Urothelium cell line (cell line): ENCODE measurements around the gene ATAD3B.
A peak's percentile ranks its signal among the peaks of the same experiment; 100 is the strongest.
"Not testable (repeated sequence)": the region's sequence is repeated elsewhere in the genome, so short reads cannot be mapped to it uniquely, and the experiment has no call there.

Experiments
- DNase-seq: peaks from one replicate; pipeline ENCODE4 v3.0.0; 2011; ENCODE audit warnings: low spot score, mixed read lengths
- FAIRE-seq: peaks from 2 replicates; lab custom pipeline; 2011; peaks lifted over from hg19 to GRCh38; lab: Jason Lieb, UNC

Gene ATAD3B, protein sequence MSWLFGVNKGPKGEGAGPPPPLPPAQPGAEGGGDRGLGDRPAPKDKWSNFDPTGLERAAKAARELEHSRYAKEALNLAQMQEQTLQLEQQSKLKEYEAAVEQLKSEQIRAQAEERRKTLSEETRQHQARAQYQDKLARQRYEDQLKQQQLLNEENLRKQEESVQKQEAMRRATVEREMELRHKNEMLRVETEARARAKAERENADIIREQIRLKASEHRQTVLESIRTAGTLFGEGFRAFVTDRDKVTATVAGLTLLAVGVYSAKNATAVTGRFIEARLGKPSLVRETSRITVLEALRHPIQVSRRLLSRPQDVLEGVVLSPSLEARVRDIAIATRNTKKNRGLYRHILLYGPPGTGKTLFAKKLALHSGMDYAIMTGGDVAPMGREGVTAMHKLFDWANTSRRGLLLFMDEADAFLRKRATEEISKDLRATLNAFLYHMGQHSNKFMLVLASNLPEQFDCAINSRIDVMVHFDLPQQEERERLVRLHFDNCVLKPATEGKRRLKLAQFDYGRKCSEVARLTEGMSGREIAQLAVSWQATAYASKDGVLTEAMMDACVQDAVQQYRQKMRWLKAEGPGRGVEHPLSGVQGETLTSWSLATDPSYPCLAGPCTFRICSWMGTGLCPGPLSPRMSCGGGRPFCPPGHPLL

DNA sequence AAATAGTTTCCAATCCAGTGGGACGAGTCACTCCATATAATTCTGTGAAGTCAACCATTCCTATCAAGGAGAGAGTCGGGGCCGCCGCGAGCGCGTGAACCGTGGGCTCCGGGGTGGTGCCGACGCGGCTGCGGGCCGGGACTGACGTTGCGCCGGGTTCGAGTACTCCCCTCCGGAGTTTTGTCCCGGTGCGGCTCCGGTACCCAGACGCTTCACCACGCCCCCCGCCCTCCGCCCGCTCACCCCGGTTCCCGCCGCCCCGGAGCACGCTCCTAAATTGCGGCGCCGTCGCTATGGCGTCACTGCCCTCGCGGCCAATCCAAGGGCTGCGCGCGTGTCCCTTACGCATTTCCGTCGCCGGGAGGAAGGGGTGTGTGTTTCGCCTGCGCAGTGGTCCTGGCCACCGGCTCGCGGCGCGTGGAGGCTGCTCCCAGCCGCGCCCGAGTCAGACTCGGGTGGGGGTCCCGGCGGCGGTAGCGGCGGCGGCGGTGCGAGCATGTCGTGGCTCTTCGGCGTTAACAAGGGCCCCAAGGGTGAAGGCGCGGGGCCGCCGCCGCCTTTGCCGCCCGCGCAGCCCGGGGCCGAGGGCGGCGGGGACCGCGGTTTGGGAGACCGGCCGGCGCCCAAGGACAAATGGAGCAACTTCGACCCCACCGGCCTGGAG, at the start of gene ATAD3B:
ATAD3B (plus strand) TSS at position 377 of the 664 bp plus-strand sequence; CDS start at position 497, 120 bp downstream.
- FAIRE-seq, result no peak
- peak; percentile 90 for DNase-seq

DNA sequence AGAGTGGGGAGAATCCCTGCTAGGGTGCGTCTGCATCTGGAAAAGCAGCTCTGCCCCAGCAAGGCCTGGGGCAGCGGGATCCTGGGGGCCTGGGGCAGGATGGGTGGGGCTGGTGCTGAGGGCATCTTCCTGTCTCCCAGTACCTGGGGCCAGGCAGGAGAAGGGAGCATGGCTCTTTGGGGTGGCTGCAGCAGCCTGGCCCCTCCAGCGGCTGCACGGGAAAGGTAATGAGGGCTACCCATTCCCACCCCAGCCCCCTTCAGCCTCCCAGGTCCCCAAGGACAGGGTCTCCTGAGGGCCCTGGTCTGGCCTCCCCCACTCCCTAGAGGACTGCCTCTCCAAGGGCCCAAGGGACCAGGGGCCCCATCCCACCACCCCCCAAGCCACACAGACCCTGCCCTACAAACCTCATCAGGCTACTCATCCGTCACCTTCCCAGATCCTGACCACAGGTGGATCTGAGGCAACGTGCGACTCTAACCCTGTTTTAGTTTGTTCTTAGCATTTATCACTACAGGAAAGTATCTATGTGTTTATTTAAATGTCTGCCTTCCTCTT, 49.6 kb upstream of the ATAD3B start:
- DNase-seq, result no peak
- no peak for FAIRE-seq

DNA sequence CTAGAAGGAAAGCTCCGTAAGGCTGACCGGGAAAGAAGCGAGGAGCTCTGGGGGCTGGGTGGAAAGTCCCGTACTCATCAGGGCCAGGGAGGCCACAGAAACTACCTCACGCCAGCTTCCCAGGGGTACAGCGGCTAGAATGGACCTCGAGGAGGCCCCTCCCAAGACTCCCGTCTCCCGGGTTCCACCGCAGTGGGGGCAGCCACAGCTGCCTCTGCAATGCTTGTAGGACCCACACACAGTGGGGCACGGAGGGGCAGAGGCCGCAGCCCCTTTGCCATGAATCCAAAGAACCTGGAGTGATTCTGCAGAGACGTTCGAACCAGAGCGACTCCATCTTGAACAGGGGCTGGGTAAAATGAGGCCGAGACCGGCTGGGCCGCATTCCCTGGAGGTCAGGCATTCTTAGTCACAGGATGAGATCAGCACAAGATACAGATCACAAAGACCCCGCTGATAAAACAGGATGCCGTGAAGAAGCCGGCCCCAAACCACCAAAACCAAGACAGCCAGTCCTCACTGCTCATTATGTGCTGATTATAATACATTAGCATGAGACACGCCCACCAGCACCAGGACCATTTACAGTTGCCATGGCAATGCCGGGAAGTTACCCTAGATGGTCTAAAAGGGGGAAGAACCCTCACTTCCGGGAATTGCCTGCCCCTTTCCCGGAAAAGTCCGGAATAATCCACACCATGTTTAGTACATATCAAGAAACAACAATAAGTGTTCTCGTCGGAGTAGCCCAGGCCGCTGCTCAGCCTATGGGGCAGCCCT, 48.9 kb upstream of the ATAD3B start:
- DNase-seq, result no peak
- FAIRE-seq, result no peak

DNA sequence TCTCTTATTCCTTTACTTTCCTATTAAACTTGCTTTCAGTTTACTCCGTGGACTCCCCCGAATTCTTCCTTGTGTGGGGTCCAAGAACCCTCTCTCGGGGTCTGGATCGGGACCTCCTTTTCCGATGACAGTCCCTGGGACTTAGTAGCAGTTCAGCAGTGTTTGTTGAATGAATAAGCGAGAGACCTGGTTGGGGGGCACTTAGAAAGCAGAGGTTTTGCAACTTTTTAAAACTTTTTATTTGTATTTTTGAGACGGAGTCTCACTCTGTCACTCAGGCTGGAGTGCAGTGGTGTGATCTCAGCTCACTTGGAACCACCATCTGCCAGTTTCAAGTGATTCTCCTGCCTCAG, 48.3 kb upstream of the ATAD3B start:
- no peak for FAIRE-seq
- no peak for DNase-seq

DNA sequence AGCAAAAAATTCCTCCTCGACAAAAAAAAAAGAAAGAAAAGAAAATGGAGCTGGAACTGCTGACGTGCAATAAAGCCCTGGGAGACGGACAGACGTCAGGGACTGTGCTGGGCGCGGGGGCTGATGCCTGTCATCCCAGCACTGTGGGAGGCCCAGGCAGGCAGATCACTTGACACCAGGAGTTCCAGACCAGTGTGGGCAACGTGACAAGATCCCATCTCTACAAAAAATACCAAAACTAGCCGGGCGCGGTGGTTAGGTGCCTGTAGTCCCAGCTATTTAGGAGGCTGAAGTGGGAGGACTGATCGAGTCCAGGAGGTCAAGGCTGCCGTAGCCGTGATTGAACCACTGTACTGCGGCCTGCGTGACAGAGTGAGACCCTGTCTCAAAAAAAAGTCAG, 46.9 kb upstream of the ATAD3B start:
- FAIRE-seq (no peak), DNase-seq (no peak)

DNA sequence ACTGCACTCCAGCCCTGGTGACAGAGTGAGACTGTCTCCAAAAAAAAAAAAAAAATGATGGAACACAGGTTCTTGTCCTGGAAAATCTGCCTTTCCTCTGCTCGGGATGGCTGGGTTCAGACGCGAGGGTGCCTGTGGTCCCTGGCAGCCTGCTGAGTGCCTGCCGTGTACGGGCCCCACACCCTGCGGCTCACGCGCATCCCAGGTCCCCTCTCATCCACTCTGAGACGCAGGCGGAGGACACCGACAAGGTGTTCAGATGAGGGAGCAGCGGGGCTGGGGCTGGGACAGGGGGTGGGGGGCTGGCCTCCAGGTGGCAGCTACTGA, 46.2 kb upstream of the ATAD3B start:
- FAIRE-seq (no peak), DNase-seq (no peak)

DNA sequence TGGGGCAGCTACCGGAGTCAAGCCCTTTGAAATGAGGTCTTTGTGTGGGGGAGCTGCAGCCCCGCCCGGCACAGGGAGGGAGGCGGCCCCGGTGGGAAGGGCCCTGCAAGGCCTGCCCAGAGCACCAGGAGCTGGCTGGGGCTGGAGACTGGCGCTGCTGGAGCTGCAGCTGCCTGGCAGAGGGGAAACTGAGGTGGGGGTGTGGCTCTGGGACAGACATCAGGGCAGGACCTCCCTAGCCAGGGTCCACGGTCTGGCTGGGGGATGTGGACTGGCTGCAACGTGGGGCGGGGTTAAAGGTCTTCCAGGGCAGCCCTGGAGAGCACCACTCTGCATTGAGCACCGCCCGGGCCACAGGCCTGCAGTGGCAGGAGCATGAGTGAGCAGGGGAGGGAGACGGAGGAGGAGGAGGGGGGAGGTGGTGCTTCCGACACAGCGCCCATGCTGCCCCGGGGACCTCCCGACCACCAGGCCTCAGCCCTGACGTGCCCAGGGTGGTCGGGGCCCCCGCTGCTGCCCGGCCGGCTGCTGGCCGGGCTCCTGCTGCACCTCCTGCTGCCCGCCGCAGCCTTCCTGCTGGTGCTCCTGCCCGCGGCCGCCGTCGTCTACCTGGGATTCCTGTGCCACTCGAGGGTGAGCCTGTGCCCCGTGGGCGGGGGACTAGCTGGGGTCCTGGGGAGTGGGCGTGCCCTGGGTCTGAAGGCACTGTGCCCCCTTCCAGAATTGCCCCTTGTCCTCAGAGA, 45.6 kb upstream of the ATAD3B start:
- DNase-seq (no peak), FAIRE-seq (no peak)

DNA sequence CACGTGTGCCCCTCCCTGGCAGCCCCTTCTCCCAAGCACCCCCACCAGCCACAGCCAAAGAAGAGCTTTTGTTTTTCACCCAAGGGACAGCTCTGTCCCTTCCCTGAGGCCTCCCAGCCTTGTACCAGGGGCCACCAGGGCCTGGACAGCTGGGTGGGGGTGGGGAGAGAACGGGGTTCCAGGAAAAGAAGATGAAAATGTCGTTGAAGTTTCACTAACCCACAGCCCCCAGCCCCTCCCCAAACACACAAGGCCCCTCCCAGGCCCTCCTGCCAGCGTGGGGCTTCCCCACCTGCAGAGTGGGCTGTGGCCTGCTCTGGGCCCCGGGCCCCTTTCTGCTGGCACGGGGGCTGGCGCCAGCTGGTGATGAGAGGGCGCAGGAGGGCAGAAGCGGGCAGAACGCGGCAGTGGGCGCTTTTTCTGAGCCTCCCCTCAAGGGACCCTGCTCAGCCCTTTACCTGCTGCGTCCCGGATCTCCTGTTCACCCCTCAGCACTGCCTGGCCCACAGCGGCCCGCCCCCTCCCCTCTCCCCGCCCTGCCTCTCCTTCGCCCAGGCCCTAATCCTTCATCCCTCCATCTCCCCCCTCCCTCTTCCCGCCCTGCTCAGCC, 45.0 kb upstream of the ATAD3B start:
- FAIRE-seq (no peak), DNase-seq (no peak)

DNA sequence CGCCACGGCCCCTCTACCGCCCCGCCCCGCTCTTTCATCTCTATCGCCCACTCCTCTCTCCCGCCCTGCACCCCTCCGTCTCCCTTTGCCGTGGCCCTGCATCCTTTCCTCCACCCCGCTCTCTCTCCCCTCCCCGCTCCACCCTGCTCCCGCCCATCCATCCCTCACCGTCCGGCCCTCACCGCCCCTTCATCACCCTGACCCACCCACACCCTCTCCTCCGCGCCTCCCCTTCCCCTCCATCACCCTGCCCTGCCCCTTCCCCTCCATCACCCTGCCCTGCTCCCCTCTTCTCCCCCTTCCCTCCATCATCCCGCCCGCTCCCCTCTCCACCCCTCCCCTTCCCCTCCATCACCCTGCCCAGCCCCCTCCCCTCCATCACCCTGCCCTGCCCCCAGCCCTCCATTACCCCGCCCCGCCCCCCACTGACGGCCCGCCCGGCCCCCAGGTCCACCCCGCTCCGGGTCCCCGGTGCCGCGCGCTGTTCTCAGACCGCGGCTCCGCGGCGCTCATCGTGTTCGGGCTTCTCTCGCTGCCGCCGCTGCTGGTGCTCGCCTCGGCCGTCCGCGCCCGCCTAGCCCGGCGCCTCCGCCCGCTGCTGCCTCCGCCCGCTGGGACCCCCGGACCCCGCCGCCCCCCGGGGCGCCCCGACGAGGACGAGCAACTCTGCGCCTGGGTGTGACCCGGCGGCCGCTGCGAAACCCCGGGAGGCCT, 44.3 kb upstream of the ATAD3B start:
- FAIRE-seq (peak; percentile 100), DNase-seq (no peak)

DNA sequence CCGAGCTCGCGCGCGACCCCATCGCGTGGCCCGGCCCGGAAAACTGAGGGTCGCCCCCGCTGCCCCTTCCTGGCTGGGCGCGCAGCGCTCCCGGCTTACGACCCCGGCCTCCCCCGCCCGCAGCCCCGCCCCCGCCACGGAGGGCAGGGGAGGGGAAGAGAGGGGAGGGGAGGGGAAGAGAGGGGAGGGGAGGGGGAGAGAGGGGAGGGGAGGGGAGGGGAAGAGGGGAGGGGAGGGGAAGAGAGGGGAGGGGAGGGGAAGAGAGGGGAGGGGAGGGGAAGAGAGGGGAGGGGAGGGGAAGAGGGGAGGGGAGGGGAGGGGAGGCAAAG, 43.8 kb upstream of the ATAD3B start:
- no peak for DNase-seq
- FAIRE-seq, result no peak

DNA sequence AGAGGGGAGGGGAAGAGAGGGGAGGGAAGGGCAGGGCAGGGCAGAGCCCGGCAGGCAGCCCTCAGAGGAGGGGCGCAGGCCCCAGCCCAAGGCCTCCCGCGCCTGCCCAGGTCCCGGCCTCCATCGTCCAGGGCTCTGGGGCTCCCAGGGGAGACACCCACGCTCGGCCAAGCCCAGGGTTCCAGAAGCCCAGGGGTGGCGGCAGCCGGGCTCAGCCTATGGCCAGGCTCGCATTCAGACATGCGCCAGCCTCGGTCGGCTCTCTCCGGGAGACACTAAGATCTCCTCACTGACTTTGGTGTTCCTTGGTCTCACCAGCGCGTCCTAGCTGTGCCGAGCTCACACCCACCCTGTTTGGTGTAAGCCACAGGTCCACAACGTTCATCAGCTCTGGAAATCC, 43.4 kb upstream of the ATAD3B start:
- no peak for FAIRE-seq
- no peak for DNase-seq

DNA sequence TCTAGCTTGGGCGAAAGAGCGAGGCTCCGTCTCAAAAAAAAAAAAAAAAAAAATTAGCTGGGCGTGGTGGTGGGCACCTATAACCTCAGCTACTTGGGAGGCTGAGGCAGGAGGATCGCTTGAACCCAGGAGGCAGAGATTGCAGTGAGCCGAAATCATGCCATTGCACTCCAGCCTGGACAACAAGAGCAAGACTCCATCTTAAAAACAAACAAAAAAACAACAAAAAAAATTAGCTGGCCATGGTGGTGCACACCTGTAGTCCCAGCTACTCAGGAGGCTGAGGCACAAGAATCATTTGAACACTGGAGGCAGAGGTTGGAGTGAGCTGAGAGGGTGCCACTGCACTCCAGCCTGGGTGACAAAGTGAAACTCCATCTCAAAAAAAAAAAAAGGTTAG, 42.6 kb upstream of the ATAD3B start:
- not testable (repeated sequence) for DNase-seq, FAIRE-seq

DNA sequence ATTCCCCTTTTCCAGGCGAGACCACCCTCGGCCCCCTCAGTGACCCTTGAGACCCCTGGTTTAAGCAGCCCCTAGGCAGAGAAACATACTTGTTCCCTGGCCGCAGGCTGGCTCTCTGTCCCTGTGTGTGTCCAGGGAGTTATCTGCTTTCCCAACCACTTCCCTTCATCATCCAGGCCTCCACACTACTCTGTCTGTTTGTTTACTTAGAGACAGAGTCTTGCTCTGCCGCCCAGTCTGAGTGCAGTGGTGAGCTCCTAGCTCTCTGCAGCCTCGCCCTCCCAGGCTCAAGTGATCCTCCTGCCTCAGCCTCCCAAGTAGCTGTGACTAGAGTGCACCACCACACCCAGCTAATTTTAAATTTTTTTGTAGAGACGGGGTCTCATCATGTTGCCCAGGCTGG, 41.9 kb upstream of the ATAD3B start:
- no peak for DNase-seq
- FAIRE-seq, result no peak

DNA sequence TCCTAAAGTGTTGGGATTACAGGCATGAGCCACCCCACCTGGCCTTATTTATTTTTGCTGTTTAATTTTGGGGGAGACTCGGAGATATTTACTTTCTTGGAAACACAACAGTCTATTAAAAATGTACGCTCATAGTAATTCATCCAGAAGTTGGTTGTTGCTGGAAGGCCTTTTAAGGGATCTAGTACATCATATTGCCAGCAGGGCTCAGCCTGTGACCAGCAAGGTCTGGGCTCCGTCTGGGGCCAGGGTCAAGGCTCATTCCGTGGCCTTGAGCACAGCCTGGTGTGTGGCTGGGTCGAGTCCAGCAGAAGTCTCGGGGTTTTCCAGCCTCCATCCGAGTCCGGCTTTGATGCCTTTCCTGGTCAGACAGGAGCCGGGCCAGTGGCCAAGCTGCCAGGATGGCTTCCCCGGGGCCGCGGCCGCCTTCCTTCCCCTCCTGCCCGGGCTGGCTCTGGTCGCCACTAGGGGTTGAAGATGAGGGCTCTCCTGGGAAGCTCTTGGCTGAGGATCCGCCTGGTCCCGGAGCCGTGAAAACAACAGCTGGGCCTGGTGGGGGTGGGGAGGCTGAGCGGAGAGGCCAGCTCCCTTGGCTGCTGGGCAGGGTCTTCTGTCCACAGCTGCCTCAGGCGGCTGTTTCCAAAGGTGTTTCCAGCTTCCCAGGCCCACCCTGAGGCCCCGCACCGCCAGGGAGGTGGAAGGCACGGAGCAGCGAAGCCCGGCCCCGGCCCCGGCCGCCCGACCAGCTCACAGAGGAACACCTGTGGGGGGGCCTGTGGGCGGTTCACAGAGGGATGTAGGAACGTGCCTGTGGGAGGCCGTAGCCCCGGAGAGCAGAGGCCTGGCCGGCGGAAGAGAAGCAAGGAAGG, 41.2 kb upstream of the ATAD3B start:
- DNase-seq (no peak), FAIRE-seq (no peak)

DNA sequence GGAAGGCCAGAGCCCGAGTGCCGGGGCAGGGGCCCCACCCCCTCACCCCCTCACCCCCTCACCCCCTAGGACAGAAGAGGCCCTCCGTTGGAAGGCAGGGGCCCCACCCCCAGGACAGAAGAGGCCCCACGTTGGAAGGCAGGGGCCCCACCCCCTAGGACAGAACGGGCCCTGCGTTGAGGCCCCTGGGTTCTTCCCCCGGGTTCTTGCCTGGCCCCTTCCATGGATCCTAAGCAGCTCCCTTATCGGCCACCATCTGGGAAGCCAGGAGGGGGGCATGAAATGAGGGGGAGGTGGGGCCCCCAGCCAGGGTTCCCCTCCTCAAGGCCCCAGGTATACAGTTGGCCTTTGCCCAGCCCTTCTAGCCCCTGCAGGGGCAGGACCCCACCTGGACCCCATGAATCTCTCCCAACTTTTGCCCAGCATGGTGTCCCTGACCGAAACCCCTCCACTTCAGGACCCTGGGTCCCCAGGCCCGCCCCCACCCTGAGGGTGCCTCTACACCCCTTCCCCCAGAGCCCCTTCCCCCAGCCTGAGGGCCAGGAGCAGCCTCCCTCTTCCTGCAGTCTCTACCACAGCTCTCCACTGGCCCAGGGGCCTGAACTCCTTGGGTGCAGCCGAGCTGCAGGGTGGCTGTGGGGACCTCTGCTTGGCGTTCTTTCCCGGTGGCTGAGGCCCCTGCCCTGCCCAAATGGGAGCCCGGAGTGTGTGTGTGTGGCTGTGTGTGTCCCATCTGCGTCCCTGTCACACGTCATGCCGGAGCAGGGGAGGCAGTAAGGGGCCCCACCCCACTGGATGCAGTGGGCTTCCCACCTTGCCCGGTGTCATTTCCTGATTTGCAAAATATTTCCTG, 40.3 kb upstream of the ATAD3B start:
- no peak for DNase-seq
- no peak for FAIRE-seq

DNA sequence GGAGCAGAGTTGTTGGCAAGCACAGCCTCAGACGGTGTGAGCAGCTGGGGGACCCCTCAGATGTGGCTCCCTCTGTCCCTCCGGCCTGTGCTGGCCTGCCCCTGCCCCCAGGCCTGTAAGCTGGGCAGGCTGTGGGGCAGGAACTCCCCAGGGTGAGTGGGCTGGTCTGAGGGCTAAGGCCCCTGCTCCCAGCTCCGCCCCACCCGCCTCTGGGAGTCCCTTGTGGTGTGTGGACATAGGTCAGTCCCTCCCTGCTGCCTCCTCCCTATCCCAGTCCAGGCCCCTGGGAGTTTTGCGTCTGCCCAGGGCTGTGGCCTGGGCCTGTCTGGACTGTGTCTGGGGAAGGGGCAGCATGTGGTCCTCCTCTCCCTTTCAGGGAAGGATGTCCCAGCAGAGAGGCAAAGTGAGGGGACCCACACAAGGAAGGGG, 39.7 kb upstream of the ATAD3B start:
- FAIRE-seq (no peak), DNase-seq (no peak)

DNA sequence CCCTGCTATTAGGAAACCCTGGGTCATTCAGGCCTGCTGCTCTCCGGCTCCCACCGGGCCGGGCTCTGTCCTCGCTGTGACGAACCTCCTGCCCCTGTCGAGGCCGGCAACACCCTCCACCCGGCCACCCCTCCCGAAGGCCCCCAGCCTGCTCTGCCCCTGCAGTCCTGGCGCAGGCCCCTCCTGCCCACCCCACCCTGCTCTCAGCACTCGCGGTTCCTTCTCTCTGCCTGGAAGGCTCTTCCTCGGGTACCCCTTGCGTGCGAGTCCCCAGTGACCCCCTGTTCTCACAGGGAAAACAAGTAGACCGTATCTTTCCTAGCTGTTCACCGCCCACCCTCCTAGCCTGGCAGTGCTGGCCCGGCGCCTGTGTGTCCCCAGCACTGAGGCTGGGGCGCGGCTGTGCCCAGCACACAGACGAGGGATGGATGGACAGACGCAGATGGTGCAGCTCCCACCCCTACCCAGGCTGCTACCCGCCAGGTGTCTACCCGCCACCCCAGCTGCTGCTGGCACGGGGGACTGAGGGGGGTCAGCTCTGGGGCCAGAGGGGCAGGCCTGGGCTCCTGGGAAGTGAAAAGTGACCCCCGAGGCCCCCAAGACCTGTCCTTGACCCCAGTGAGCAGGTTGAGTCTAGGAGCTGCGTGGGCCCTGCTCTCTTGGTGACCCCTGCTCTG, 39.2 kb upstream of the ATAD3B start:
- no peak for DNase-seq
- FAIRE-seq, result no peak
